ENCODE data around the gene CEP83.
"Not testable (repeated sequence)": the region's sequence is repeated elsewhere in the genome, so short reads cannot be mapped to it uniquely, and the experiment has no call there.

Gene CEP83

GRCh38 chr12:94379479-94380113, 80.1 kb downstream of the CEP83 start:
- no peak for DNase-seq

- no peak for DNase-seq
Observed at GRCh38 chr12:94377599-94377998, 82.1 kb downstream of the CEP83 start.

GRCh38 chr12:94374124-94374523, 85.5 kb downstream of the CEP83 start:
- DNase-seq = no peak

- DNase-seq = no peak
Observed at GRCh38 chr12:94372461-94372860, 87.2 kb downstream of the CEP83 start.

GRCh38 chr12:94362653-94363052, 97.0 kb downstream of the CEP83 start:
- DNase-seq = no peak

- DNase-seq = no peak
Observed at GRCh38 chr12:94359761-94360160, 99.9 kb downstream of the CEP83 start.

- no peak for DNase-seq
Observed at GRCh38 chr12:94353130-94353529, 106.5 kb downstream of the CEP83 start.

GRCh38 chr12:94340573-94340972, 119.1 kb downstream of the CEP83 start:
- no peak for DNase-seq

GRCh38 chr12:94338006-94338794, 121.5 kb downstream of the CEP83 start:
- DNase-seq = no peak

- DNase-seq = no peak
Observed at GRCh38 chr12:94336211-94336925, 123.3 kb downstream of the CEP83 start.

GRCh38 chr12:94333396-94333795, 126.3 kb downstream of the CEP83 start:
- DNase-seq = no peak

- no peak for DNase-seq
Observed at GRCh38 chr12:94329366-94329765, 130.3 kb downstream of the CEP83 start.

GRCh38 chr12:94327809-94328208, 131.9 kb downstream of the CEP83 start:
- DNase-seq = no peak

GRCh38 chr12:94326727-94327126, 132.9 kb downstream of the CEP83 start:
- no peak for DNase-seq

- DNase-seq = no peak
Observed at GRCh38 chr12:94326234-94326633, 133.4 kb downstream of the CEP83 start.

GRCh38 chr12:94322346-94322745, 137.3 kb downstream of the CEP83 start:
- no peak for DNase-seq

GRCh38 chr12:94320109-94320508, 139.6 kb downstream of the CEP83 start:
- DNase-seq = no peak

- no peak for DNase-seq
Observed at GRCh38 chr12:94318181-94318580, 141.5 kb downstream of the CEP83 start.

- not testable (repeated sequence) for DNase-seq
Observed at GRCh38 chr12:94316600-94316999, 143.1 kb downstream of the CEP83 start.

- DNase-seq = no peak
Observed at GRCh38 chr12:94312378-94312777, 147.3 kb downstream of the CEP83 start.

GRCh38 chr12:94309373-94309772, 150.3 kb downstream of the CEP83 start:
- DNase-seq = no peak

GRCh38 chr12:94308612-94309011, 151.1 kb downstream of the CEP83 start:
- DNase-seq = no peak

GRCh38 chr12:94305130-94305957, 154.3 kb downstream of the CEP83 start:
- no peak for DNase-seq
